Erythroblast (primary cell): ENCODE data around the gene HAUS5.

Experiments
- GATA1 ChIP-seq: IDR thresholded peaks from 2 replicates; pipeline ENCODE4 v1.6.1; 2011; ENCODE audit warnings: low read depth, mild to moderate bottlenecking, control low read depth, low read length, moderate library complexity
- POLR2A ChIP-seq: IDR thresholded peaks from 2 replicates; pipeline ENCODE4 v1.6.1; 2011; ENCODE audit warnings: mild to moderate bottlenecking, low read length

- TF ChIP-seq POLR2A = no peak
- TF ChIP-seq GATA1 = no peak
Observed at GRCh38 chr19:35613574-35613973, 1.0 kb downstream of the HAUS5 start.
